Measurements from ENCODE around the gene RBP4.

Gene RBP4

DNA sequence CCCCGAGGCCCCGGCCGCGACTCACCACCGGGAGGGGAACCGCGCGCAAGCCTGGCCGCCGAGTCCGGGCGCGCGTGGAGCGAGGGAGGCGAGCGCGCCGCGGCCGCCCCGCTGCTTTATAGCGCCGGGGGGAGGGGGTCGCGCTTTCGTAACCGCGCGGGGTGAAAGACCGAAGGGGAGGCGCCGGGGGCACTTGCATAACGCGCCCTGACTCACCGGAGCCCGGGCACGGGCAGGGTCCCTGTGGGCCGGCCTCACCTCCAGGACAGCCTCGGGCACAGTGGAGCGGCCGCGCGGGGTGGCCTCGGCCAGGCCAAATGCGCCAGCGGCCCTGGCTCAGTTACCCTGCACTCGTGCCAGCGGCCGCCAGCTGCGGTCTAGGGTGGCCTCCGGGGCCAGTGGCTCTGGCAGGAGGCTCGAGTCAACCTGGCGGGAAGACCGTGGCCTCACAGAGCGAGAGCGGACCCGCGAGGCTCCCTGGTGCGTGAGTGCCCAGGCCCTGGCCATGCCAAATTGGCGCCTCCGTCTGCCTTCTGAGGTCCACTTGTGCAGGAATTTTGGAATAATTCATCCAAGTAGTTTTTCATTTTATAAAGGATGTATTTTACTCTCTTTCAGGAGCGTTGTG is at the start of gene RBP4:
RBP4 (minus strand) TSS at position 90 of the 628 bp plus-strand sequence. CDS start 207 bp downstream, outside the sequence.
- DNase-seq (ENCODE audit: low read depth), result no peak

DNA sequence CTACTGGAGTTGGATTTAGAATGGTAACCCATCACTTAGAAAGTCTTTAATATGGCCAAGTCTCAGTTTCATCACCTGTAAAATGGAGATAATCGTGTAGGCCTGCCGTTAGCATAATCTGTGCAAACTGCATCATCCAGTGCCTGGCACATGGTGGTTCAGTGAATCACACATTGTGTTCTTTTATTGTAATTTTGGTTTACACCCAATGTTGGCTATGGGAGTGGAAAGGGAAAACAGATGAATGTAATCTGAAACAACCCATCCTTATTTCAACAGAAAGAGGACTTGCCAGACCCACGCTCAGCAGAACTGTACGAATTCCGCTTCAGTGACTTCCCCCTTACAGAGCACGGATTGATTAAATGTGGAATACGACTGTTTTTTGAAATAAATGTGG is 38.8 kb upstream of the RBP4 start:
- DNase-seq (ENCODE audit: low read depth), result no peak

DNA sequence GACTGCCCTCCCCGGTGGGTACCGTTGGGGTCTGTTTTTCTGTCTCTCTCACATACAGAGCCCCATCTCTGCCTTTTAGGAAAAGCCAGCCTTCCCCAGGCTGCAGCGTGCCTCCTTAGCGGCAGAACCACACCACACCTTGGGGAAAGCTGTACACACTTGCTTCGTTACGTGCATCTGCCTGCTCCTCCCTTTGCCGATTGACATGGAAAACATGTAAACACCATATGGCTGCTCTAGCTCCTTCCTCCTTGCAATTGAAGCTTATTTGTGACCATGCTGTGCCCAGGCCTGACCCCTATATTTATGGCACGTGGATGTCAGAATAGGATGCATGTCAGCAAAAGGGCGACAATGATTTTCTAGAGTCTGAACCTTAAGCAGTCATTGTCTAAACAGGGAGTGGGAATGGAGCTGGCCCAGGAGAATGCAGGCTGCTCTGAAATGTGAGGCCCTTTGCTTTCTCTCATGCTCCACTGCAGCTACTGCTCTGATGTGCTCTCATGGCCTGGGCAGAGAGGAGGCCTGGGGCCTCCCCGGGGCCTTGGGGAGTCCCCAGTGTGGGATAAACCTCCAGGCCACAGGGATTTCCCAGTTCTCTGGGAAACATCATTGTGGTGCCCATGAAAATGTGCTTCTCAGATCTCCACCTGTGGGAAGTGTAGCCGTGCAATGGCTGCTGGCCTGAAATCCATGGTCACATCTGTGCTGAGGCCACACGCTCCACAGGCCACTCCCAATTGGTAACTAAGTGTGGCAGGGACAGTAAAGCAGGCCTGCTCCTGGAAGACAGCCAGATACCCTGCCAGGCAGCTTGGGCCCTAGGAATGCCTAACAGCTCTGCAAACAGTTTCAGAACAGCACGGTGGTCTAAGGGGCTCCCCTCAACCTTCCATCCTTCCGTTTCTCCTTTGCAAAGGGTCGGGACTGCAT is 29.9 kb upstream of the RBP4 start:
- DNase-seq (ENCODE audit: low read depth), result no peak

DNA sequence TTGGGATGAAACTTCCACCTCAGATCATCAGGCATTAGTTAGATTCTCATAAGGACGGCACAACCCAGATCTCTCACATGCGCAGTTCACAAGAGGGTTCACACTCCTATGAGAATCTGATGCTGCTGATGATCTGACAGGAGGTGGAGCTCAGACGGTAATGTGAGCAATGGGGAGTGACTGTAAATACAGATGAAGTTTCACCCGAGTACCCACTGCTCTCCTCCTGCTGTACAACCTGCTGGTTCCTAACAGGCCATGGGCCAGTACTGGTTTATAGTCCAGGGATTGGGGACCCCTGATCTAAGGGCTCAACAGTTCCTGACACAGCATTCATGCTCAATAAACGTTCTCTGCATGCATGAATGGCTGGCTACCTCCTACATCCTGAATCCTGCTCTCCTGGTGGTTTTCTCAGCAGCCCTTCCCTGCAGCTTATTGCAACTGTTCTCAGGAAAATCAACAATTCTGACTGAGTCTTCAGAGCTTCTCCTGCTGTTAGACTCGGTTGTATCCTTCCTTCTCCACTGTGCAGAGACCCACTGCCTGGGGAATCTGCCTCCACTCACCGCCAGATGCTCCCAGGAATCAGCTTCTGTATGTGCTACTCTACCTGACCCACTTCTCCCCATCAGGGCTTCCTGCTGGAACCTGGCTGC is 28.7 kb upstream of the RBP4 start:
- DNase-seq (ENCODE audit: low read depth), result no peak

DNA sequence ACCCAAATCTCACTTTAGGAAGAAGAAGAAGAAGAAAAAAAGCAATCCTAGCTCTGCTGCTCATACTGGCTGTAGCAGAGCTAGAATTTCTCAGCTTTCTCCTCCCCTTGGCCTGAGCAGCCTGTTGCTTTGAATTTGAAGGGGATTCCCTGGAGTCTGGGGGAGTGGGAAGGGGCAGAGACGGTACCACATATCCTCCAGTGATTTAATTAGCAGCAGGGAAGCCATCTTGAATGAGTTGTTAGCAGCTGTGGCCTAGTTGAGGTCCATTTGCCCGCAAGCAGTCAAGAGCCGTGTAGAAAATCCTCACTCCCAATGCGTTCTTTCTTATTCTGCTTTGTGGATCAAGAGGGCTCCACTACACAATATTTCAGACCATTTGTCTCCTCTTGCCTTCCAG is 27.8 kb upstream of the RBP4 start:
- no peak for DNase-seq (ENCODE audit: low read depth)

DNA sequence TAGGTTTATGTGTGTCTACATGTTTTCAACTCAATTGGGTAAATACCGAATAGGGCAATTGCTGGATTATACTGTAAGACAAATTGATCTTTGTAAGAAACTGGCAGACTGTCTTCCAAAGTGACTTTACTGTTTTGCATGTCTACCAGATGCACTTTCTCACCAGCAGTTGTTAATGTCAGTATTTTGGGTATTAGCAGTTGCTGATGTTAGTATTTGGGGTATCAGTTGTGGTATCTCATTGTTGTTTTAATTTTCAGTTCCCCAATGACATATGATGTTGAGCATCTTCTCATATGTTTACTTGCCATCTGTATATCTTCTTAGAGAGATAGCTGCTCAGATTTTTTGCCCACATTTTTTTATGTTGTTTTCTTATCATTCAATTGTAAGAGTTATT is 21.9 kb upstream of the RBP4 start:
- DNase-seq (ENCODE audit: low read depth), result no peak

DNA sequence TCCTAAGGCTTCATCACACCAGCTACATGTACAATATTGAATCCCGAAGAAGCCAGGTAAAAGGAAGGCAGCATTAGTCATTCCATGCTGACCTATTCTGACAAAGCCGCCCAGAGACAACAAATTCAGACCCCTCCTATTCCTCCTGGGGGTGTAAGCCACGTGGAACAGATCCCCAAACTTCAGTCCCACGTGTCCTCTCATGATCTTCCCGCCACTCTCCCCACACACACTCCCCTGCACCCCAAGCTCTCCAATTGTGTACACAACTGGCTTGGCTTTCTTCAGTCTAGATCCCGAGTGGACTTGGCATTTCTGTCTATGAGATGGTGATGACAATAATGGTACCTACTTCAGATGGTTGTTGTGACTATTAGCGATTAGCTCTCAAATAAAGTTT is 19.9 kb upstream of the RBP4 start:
- DNase-seq (ENCODE audit: low read depth), result no peak

DNA sequence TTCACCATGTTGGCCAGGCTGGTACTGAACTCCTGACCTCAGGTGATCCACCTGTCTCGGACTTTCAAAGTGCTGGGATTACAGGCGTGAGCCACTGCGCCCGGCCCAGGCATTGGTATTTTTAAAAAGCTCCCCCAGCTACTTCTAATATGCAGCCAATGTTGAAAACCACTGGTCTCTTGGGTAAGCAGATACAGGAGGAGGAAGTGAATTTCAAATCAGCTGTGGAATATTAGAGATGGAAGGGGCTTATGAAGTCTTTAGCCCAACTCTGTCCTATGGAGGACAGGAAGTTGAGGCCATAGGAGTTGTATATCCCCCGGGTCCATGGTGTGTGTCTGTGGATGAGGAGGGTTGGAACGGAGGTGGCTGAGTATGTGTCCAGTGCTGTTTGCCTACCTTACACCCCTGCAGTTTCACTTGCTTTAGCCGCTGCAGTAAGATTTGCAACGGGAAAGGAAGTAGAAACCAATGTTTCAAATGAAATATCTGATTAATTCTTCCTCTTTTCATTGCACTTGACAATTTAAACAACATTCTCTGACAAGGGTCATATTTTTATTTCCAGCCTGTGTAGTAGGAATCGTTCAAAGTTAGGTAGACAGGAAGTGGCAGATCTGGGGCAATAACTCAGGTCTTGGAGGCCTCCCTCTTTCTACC is 14.7 kb upstream of the RBP4 start:
- no peak for DNase-seq (ENCODE audit: low read depth)

DNA sequence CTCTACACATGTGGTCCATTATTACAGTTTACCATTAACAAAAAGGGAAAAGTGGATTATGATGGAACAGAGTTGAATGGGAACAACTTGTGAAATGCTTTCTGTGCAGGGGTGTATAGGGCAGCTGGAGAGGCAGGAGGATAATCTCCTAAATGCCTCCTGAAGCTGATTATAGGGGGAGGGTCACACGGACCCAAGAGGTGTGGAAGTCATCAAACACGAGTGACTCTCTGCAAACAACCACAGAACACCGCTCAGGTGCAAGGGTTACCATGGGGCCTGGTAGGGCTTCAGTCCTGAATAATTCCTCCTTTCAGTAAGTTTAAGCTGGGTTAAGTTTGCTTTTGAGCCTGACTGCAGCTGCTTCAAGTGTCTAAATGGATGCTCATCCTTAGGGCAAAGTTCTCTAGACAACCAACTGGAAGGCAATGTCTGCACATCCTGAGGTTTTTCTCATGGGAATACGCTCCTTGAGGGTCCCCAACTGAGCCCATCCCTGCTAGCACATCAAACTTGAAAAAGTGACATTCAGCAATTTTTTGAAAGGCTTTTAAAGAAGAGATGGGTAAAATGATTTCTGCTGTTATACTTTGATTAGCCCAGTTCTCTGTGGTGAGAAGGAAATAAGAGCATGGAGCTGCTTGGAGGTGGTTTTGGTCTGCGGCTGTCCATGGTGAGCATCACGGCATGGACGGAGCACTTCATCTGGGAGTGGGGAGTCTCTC is 13.2 kb upstream of the RBP4 start:
- no peak for DNase-seq (ENCODE audit: low read depth)

DNA sequence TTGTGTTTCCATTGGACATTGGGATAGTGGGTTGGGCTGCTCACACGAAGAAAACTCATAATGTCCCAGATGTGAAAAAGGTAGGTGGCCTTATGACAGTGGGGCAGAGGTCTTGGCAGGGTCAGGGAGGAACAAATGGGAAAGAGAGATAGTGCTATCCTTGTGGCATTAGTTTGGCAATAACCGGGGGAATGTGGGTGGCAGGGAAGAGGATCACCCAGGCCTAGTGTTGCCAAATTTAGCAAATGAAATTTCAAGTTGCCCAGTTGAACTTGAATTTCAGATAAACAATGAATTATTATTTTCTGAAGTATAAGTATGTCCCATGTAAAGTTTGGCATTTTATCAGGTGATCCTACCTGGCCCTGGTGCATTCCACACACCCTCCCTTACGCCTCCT is 12.1 kb upstream of the RBP4 start:
- no peak for DNase-seq (ENCODE audit: low read depth)

DNA sequence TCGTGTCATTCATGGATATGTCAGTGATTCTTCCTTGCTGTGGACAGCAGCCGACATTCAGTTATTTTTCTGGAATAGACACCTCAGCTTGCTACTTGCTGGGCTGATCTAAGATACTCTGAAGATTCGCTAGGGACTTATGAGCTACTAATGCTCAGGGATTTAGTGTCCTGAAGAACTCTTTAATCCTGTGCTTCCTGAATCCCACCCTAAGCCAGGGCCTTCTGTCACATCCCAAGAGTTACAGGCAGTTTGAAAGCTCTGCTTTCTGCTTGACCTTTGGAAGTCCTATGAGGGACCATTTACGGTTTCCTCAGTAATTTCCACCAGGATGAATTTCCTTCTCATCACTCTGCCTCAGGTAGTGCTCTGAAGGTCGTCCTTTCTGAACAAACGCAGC is 11.3 kb upstream of the RBP4 start, which contains the start of gene PDE6C:
PDE6C (plus strand) TSS at position 227 of the 400 bp plus-strand sequence. CDS start 189 bp downstream, outside the sequence.
- DNase-seq (ENCODE audit: low read depth), result no peak

DNA sequence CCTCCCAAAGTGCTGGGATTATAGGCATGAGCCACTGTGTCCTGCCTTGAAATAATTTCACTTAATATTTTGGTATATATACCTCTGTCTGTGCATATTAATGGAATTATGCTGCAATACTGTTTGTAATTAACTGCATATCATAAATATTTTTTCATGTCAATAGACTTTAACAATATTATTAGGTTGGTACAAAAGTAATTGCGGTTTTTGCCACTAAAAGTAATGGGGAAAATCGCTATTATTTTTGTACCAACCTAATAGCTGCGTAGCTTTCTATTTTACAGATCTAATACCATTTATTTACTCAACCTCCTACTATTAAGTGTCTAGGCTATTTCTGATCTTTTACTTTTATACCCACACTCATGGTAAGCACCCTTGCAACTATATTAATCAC is 7.4 kb upstream of the RBP4 start:
- DNase-seq (ENCODE audit: low read depth), result no peak

DNA sequence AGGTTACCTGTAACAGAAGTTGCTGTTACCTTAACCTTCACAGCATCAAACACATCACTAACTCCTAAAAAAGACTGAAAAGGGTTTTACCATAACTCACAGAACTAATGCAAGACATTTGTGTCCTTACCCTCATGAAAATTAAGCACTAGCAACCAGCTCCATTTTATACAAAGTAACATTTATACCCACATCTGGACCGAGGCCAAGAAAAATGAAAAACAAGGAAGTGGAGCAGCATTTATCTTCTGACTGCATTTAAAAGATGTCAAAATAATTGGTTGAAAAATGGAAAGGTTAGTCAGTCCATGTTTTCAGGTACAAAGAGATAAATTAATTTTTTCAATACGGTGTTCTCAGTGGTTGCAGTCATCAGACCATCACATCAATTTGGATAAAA is 3.1 kb upstream of the RBP4 start:
- no peak for DNase-seq (ENCODE audit: low read depth)

DNA sequence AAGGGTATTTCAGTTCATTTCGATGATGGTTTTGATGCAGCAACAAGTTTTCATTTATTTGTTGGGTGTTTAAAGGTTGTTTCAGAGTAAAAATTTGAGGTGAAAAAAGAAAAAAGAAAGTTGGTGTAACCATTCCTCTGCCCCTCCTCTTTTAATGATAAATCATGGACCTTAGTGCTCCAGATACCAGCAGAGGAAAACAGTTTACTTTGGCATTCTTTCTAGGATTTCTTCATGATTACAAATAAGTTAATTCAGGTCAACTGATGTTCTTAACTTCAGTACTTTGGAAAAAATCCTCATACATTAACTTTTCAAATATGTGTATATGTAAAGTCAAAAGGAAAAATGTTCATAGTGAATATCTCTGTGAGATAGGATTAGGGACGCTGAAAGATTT is 2.0 kb upstream of the RBP4 start:
- no peak for DNase-seq (ENCODE audit: low read depth)

DNA sequence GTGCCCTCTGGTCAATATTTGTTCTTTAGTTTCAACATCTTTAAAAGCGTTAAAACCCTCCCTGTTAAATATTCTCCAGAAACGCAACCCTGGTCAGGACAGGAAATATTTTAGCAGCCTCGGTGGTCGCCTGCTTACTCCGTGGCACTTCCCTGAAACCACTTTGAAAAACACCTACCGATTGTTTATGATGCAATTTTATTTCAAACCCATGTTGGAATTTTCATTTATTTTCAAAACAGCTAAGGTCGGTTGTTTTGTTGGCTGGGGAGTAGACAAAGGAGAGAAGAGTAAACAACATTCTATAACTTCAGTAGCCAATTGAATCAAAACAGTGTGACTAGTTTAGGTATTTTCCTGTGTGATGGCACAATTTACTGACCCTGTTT is 733 bp upstream of the RBP4 start:
- DNase-seq (ENCODE audit: low read depth), result no peak

DNA sequence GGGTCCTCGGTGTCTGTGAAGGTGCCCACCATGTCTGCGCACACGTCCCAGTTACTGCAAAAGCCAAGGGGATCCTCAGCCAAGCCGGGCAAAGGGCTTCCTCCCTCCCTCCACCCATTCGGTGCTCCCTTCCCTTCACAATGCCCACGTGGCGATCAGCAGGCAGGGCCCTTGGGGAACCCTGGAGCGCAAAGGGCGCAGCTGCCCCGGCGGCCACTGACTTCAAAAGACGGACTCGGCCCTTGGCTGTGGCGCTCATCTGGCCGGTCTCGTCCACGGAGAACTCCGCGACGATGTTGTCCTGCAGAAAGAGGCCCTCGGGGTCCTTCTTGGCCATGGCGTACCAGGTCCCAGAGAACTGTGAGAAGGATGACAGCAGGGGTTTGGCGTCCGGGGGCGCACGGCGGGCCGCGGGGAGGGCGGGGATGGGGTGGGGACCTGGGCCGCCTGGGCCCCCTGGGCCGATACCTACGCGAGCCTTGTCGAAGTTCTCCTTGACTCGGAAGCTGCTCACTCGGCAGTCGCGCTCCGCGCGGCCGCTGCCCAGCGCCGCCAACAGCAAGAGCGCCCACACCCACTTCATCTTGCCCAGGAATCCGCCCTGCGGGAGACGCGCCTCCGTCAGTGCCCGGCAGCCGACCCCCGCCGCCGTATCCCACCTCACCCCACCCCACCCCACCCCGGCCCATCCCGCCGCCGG is 439 bp downstream of the RBP4 start:
- no peak for DNase-seq (ENCODE audit: low read depth)

DNA sequence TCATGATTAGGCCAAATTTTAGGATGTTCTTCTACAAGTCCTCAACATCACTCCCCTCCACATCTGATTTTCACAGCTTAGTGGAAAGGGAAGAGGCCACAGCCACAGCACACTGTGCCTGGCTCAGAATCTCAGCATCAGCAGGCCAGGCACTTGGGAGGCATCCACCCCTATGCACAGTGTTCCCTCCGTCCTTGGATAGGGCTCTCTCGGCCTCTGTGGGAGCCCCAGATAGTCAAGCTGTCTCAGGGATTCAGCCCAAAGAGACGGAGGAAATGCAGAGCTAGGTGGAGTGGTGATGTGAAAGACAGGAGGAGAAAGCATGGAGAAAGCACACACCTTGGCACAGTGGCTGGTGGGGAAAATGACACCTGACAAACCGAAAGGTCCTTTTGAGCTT is 1.3 kb downstream of the RBP4 start:
- DNase-seq (ENCODE audit: low read depth), result no peak

DNA sequence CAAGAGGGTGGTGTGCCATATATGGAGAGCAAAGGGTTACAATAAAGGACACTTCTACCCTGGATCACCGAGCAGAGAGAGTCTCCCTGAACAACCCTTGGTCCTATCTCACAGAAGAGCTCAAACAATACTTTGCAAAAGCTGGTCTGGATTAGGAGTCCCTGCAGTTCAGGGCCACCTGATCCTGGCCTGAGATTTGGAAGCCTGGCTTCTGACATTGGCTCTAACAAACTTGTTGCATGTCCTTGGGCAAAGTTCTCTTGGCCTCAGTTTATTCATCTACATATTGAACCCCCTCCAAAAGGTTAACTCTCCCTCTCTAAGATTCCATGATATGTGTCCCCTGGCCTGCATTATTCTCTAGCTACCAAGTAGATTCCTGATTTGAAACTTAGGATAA is 1.7 kb downstream of the RBP4 start:
- no peak for DNase-seq (ENCODE audit: low read depth)

DNA sequence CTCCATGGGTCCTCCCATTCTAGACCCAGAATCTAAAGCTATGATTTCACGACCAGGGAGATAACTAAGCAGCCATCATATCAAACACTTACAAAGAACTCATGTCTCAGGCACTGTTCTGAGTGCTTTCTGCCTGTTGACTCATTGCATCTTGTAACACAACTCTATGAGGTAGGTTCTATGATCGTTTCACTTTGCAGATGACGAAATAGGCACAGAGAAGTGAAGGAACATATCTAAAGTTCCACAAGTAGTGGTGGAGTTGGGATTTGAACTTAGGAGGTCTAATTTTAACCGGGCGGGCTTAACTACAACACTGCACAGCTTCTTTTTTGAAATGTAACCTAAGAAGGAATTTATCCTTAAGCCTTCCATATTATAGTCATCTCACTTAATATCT is 2.9 kb downstream of the RBP4 start:
- DNase-seq (ENCODE audit: low read depth), result no peak

DNA sequence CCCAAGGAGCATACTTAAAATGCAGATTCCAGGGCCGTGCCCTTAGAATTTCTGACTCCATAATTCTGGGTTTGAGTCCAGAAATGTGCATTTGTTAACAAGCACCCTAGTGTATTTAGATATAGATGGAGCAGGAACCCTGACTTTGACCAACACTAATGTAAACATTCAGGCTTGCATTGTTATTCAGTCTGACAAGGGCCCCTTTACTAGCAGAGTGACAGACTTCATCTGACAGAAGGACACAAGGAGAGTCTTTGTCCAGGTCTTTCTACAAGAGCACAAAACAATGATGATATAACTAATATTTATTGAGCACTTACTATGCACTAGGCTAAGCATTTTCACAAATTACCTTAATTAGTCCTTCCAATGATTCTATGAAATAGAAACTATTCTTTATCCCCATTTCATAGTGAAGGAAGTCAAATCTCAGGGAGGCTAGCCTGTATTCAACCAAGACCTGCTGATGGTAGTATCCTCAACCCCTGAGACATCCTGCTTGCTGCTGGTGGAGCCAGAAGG is 3.9 kb downstream of the RBP4 start:
- no peak for DNase-seq (ENCODE audit: low read depth)

DNA sequence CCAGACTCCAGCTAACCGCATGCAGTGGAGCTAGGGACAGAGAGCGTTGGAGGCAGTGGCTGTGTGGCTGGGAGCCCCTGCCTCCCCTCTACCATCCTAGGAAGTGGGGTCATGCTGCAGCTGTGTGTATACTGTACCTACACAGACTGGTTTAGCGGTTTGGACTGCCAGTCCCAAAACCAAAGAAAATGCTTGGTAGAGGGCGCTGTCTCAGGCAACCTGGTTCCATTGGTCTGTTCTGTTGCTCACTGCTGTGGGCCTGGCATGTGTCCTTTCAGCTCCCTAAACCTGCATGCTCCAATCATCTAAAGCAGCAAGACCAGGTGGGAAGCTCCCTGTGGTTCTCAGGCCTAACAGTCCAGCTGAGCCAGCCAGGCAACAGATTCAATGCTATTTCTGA is 4.5 kb downstream of the RBP4 start:
- DNase-seq (ENCODE audit: low read depth), result no peak

All from activated T-cell treated with anti-CD3 and anti-CD28 coated beads for 48 hours (primary cell).